Activated naive CD4-positive, alpha-beta T cell treated with Interleukin-2 at 50 U/mL for 16 hours (primary cell): ENCODE results near the gene SREBF1.
A peak's percentile ranks its signal among the peaks of the same experiment; 100 is the strongest.

ENCODE experiments used
- DNase-seq: peaks from one replicate; pipeline ENCODE4 v3.0.0-alpha.2; 2020

SREBF1 gene

DNA sequence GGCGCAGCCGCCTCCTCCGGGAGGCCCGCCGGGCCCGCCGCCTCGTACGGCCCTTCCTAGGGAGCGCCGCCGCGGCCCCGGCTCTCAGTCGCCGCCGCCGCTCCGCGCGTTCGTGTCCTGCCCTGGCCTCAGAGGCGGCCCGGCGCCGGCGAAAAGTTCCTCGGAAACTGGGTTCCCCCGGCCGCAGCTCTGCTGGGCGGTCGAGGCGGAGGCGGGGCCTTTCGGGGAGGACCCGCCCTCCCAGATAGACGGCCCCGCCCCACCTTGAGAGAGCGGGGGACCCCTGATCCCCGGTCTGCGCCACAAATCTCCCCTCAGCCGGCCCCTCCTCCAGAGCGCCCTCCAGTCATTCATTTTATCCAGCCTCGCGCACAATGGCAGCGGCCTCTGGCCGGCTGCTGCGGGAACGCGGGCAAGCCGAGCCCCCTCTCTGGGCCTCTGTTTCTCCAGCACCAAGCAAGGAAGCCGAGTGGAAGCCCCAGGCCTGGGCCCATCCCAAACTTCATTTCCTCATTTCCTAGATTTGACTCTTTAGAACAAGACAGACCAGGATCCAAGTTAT is at the start of gene SREBF1:
Gene SREBF1, minus strand, starts transcription at position 169 of the 562 bp plus-strand sequence. CDS start 169 bp downstream, outside the sequence.
- DNase-seq, result peak; percentile 58

DNA sequence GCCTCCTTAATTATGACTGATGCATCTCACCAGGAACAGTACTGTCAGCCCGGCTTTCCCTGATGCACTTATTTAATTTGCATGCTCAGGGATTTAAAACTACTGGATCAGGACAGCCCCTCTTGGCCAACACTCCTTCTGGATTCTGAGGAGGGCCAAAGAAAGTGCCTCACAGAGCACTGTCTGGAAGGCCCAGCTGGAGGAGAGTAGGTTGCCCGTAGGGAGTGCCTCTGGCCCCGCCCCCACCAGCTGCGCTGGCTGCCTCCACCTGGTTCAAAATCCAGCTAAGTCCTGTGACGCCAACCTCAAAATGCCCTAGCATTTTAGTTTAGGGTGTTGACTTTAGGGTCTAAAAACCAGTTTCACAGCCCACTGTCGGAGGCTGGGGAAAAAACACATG is 49.4 kb upstream of the SREBF1 start:
- no peak for DNase-seq

DNA sequence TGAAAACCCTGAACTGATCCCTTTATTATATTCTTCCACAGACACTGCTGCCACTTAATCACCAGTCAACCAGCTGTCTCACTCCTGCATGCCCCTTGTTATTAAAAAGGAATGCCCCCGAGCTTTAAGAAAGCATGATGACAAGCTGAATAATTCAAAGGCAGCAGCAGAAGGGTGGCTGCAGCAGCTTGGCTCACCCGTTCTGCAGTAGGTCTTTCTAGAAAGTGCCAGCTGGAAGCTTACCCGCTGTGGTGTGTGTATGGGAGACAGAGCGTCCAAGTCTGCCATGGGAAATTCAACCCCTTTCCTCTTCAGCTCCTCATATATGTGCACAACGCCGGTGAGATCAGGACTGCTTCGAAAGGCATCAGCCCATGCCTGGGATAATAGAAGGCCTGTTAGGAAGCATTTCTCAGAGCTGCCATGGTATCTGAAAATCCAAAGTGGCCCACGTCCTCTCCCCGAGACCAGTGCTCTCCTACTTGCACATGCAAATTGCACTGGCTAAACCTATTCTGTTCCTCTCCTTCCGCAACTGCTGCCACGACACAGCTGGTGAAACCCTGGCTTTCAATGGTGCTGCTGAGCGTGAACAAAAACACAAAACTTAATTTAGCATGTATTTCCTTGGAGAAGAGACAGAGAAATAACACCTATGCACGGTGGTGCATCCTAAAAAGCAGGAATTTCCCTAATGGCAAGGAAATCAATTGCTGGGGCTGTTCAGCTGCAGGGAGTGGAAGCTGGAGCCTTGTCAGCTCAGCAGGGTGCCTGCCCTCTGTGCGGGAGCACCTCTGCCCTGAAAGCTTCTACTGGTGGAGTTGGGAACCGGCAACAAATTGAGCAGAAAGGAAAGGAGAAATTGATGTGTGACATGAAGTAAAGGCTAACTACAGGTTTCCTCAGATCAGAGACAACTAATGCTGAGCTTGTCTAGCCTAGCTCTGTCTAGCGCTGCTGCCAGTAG is 47.9 kb upstream of the SREBF1 start:
- DNase-seq, result no peak

DNA sequence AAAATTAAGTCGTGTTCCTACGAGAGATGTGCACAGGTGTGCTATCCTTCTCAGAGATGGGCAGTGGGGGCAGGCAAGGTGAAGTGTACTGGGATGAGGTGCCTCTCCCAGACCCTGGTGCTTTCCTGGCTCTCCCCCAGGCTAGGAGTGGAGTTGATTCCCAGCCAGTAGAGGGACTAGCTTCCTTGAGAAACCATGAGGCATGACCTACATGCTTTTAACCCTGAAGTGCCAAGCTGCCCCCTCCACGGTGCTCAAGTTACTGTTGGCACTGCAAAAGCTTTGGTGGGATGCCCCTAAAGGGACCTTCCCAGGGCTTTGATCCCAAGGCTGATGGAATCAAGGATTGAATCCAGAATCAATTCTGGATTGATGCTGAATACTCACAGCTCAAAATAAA is 47.0 kb upstream of the SREBF1 start:
- DNase-seq, result no peak

DNA sequence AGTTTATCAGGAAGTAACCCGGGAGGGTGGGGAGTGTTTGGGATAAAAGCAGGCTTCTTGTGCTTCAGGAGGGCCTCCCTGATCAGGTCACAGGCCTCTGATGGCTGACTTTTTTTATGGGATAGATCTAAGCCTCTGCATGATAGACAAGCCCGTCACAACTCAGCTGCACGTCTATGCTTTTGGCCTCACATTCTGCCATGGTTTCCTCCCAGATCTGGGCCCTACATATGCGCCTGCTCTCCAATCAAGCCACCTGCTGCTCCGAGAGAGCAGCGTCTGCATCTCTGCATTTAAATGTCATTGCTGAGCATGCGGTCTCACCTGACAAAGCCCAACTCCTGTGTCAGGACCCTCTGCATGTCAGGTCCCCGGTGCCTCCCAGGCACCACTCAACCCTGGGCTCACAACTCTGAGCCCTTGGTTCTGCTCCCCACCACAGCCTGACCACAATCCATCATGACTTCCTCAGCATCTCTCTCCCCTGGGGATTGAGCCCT is 45.3 kb upstream of the SREBF1 start:
- DNase-seq, result no peak

DNA sequence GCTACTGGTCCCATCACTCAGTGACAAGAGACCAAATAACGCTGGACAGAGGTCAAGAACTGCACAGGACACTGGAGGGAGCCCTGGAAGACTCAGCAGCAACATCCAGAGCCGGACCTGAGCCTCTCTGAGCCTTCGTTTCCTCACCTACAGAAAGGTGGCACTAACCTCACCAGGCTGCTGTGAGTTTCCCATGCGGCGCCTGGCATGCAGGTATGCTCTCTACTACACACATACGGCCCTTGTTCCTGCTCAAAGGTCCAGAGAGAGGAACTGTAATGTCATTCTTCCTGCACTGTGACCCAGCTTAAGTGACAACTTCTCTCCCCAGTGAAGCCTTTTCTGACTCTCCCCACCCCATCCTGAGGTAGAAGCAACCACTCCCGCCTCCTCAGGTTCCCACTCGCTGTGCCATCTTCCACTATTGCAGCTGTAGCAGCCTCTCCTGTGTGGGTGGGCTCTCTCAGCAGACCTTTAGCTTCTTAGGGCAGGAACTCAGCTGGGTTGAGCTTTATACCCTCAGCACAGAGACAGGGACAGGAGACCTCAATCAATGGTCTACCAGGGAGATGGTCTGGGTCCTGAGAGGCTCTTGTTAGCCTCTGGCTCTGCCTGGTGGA is 43.9 kb upstream of the SREBF1 start:
- no peak for DNase-seq

DNA sequence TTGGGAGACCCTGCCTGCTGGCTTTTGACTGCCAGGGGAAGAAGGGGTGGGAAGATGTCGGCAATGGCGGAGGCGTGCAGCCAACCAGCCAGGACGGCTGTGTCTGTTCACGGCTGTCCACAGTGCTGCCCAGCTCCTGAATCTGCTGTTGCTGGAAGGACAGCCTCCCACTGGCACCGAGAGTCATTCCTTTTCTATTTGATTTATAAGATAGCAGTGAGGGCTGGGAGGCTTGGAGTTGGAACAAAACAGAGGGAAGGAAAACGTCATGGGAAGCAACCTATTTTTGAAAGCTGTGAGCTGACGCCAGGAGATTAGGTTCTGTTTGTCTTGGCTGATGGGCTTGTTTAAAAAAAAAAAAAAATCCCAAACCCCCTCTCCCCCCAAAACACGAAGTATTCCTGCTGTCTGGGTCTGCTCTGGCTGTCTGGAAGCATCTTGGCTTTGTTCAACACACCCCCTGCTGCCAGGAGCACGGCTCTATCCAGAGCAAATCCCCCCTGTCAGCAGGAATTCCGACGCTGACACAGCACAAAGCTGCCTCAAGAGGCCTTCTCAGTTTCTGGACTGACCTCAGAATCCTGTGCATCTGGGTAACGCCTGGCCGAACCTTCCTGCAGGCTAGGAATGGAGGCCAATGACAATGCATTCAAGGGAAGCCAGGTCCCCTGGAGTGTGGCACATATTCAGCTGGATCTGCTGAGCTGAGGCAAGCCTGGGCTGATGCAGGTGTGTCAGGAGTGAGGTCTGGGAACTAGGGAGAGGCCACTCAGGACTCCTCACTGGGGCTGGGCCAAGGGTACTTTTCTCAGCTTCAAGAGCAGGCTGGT is 41.0 kb upstream of the SREBF1 start:
- DNase-seq, result no peak

DNA sequence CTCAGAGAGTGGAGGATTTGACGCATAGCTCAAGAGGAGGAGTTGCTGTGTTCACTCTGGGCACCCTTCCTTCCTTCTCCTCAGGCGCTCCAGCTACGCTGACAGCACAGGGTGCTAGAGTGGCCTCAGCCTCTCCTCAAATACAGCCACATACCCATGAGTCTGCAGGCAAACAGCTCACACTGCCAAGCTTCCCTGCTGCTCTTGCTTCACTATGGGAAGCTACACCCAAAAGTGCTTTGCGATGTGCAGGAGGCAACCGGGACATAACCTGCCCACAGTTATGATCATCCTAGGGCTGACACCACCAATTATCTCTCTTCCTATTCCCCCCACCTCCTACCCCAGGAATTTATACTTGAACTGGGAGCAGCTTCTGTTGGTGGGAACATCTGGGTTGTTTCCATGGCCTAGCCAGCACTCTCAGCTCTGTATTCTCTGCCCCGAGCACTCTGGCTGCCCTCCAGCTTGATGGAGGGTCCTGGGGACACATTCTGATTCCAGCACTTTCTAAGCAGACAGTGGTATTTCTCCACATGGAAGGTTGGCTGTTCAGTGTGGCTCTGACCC is 40.3 kb upstream of the SREBF1 start:
- no peak for DNase-seq

DNA sequence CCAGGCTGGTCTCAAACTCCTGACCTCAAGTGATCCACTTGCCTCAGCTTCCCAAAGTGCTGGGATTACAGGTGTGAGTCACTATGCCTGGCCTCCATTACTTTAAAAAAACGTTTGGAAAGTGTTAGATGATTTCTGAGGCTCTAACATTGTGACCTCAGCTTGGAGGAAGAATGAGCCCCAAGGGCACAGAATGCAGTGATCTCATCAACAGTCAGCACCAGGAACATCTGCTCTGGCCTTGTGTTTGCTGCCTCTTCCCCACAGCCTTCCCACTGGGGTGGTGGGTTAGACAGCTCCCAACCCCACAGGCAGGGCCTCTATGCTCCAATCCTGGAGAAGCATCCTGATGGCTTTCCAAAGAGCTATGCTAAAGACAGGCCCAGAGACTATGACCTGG is 37.7 kb upstream of the SREBF1 start:
- DNase-seq, result no peak

DNA sequence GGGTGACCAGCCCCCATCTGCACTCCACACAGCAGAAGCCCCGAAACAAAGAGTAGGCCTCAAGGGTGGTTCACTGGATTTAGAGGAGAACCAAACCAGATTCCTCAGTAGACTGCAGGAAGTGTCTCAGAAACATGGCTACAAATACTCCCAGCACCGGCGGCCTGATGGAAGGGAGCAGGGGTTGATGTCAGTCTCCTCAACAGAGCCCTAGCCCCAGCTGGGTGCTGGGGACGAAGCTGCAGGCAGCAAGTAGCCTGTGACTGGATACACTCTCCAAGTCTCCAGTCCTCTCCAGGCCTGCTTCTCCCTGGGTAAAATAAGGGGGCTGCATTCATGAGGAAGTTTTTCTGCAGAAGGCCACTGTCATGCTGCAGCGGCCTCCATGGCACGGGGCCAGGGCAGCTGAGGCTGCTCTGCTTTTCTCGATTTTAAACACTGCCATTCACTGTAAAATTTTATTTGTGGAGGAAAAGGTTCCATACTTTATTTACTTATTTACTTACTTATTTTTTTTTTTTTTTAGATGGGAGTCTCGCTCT is 36.7 kb upstream of the SREBF1 start:
- no peak for DNase-seq

DNA sequence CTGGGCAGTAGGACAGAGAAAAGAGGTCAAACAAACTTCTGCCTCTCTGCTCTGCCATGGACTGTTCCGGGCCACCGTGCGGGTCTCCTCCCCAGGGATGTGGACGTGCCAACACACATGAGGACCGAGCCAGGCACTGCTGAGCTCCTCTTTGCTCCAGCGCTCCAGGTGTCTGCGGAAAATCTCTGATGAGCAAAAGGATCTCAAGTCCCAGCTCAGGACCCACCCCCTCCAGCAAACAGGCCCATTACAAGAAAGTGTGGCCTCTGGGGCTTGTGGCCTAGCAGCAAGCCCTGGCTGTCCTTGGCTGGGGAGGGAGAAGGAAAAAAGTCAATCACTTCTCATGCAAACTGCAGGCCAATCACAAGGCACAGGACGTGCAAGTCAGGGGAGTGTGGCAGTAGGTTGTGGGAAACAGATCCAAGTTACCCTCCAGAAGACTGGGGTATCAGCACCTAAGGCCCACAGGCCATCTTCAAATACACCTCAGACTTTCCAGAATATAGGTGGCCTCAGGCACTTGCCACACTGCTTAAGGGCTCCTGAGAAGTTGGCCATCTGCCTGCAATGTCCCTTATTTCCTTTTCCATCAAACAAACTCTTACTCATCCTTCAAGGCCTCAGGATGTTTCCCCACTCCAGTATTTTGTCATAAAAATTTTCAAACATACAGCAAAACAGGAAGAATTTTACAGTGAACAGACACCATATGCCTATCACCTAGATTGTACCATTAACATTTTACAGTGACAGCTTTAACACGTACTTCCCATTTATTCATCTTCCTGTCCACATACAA is 36.0 kb upstream of the SREBF1 start:
- DNase-seq, result no peak

DNA sequence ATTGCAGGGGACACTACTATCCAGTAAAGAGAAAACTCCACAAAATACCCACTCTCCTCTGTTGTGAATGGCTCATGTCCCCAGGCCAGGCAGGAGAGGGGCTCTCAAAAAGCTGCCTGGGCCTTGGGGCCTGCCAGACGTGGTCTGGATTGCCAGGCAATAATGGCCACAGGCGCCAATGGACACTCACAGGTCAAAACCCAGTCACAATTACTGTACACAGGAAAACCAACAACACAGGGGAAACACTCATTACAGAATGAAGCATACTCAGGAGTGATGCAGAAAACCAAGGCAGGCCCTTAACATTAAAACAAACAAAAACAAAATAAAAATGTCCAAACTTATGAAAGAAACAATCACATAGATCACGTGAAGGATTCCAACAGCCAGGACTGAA is 35.1 kb upstream of the SREBF1 start:
- no peak for DNase-seq

DNA sequence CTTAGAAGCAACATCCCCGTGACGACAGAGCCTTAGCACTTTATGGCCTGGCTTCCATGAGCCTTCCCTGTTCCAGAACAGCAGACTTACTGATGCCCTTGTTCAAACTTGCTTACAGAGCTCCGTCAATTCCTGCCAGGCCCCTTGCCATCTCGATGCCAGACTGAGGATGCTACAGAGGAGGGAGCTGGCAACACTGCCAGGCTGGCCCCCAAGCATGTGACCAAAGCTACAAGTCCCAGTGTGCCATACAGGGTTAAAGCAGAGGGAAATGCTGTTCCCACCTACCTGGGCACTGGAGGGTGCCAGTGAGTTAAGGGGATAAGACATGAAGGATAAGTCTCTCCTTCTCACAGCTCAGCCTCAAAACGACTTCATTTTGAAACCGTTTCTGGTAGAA is 33.5 kb upstream of the SREBF1 start:
- no peak for DNase-seq

DNA sequence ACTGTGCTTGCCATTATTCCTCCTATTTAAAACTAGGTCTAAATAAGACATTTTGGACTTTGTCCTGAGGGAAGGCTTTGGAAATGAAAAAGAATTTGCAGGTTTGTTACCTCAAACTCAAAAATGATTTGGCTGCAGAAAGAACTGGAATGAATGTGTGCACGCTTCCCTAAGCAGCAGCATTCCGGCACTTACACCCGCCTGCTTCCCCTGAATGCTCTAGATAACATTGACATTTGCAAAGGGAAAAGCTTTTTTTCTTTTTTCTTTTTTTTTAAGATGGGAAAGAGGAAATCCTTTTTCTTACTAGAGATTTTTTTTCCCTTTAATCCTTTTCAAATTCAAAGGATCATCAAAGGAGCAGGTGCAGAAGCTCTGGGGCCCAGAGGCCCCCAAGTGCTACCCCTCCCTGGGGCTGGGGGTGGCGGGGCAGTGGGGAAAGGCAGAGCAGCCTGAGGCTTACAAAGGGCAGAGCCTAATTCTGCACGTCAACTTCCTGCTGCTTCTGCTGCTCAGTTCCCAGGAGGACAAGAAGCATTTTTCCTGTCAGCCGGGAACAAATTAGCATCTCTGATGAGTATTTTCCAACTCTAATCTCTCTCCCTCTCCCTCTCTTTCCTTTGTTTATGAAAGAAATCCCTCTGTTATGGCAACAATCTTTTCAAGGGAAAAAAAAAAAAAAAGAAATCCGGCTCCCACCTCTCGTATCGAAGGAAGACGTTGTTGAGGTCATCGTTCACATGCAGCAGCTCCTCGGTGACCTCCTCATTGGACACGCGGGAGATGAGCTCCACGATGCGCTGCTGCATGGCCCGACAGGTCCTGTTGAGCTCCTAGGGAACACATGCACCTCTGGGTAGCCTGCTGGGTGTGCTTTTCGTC is 32.1 kb upstream of the SREBF1 start:
- DNase-seq, result no peak

DNA sequence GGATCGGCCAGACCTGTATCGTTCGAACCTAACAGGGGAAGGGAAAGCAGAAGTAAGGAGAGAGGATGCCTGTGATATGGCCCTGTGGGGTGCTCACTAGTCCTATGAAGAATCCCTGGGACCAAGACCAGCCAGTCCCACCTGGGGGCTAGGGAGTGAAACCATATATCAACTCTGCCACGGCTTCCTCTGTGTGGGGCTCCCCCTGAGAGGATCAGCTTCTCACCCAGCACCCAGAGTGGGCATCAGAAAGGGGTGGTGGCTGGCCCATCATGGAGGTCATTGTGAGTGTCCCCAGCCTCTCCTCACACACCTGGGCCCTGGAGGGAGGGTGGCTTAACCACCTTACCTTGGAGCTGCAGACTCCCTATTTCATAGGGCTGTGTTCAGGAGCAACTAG is 30.1 kb upstream of the SREBF1 start:
- no peak for DNase-seq

DNA sequence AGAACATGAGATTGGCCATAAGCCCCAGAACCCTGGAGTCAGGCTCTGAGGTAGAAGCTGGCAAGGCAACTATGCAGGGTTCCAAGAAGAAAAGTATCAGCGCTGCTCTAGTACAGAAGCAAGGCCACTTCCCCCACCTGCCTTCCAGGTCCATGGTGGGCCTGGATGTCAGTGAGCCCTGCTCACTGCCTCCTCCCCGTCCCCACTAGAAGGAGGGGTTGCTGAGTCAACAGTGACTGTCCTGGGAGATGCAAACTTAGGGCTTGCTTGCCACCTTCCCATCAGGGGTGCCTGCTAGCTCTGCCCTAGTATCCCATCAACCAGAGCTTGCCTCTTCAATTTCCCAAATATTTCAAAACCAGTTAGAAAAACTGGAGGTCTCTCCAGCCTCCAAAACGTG is 29.6 kb upstream of the SREBF1 start:
- DNase-seq, result no peak

DNA sequence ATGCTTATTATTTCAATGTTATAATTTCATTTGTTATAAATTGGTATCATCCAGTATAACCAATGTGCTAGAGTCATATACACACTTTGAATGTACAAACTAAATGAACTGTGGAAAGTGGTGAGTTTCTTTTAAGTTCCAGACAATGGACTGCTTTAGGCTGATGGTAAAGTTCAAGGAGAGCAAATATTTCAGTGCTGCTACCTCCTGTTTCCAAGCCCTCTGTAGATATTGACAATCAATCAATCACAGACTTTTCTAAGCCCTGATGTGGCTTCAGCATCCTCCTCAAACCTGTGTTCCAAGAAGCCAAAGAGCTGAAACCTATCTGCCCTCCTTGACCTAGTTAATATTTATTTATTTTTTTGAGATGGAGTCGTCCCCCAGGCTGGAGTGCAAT is 28.2 kb upstream of the SREBF1 start:
- DNase-seq, result no peak

DNA sequence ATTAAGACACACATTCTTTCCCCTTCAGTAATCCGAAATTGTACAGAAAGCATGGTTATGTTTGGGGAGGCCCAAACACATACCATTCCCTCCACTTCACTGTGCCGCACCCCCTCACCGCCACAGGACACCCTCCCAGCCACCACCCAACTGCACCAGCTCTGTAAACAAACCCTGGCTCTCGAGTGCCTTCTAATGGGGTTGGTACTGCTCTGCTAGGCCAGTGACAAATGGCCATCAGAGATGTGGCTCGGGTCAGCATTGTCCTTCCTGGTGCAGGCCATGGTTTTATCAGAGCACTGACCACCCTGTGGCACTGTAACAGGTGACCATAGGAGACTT is 24.0 kb upstream of the SREBF1 start:
- DNase-seq, result no peak

DNA sequence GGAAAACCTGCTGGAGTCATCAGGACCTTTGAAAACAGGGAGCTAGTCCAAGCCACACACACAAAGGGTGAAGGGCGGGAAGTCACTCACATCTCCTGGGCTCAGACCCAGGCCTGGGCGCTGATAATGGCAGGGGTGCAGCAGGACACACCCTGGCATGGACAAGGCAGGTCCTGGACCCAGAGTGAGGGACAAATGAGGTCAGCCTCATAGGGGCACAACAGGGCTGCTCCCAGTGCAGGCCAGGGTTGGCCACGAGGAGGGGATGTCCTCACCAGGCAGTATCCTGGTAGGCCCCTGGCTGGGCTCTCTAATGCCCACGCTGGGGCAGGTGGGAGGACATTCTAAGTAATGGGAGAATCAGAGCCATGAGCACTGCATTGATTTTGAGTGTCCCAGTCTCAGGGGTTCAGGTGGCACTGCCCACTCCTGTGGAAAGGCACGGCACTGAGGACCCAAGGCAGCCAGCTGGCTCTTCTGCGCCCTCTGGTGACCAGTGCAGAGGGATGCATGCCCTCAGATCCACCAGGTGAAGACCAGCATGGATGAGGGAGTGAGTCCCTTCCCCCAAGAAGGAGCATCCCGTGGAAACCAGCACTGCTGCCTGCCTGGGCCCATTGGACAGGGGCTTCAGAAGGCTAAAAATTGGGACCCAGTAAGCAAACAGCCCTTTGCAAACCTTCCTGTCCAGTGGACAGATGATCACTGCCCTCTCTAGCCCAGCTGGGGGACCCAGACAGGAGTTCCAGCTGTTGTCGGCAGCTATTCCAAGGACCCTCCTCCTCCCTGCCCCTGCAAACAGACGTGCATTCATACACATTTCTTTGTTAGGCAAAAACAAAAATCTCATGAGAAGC is 23.4 kb upstream of the SREBF1 start:
- peak; percentile 70 for DNase-seq
